Omental fat pad (tissue), 4 donors: Measurements from ENCODE around the gene MGAT3. TPM values are rescaled to one million over a fixed set of nuclear protein-coding genes. Genes with fewer than 3 reads are reported as not detected.

Experiments
- ATAC-seq: fragments of 150-250 bp; one replicate; pipeline ENCODE4 v1.9.1; 2016; ENCODE audit warnings: mild to moderate bottlenecking, moderate library complexity; ENCODE audit not compliant: low FRiP score
- DNase-seq: peaks from one replicate; pipeline ENCODE4 v3.0.0-alpha.2; 2019; ENCODE audit warnings: low spot score
- total RNA-seq, 4 donors: library from RNA; depleted of rRNA; stranded (reverse); fragments of >200 nt; gene quantifications; one replicate each; pipeline ENCODE4 v1.1.0, GENCODE V29; 2016
- TF ChIP-seq, protein P1 (sequence below), 3 donors: fragments of 450-650 bp; IDR thresholded peaks; one replicate each; pipeline ENCODE4 v1.5.1; 2016 to 2017; ENCODE audit warnings: antibody characterized with exemption in 3 of 3, mild to moderate bottlenecking in 3 of 3, moderate library complexity in 2 of 3

MGAT3 gene
- total RNA-seq, 4 donors from 2014 or later: 4.1 to 23.5 (median 9.9) TPM

DNA sequence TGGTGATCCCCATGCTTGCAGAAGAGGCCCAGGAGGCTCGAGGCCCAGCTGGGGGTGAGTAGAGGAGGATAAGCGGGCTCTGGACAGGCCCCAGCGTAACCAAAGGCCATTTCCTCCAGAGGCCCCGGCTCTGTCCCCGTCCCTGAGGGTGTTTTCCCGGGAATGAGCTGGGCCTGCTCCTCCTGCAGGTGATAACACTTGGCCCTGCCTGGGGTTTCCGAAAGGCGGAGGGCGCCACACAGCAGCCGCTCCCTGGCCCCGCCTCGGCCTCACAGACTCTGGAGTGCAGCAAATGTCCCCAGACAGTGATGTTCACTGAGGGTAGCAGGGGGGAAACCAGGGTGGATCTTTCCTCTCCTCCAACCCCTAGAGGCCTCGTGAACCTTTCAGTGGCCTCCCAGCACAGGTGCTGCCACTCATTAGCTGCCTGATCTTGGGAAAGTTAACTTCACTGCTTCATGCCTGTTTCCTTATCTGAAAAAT, 10.5 kb upstream of the MGAT3 start:
- TF ChIP-seq, protein P1, sequence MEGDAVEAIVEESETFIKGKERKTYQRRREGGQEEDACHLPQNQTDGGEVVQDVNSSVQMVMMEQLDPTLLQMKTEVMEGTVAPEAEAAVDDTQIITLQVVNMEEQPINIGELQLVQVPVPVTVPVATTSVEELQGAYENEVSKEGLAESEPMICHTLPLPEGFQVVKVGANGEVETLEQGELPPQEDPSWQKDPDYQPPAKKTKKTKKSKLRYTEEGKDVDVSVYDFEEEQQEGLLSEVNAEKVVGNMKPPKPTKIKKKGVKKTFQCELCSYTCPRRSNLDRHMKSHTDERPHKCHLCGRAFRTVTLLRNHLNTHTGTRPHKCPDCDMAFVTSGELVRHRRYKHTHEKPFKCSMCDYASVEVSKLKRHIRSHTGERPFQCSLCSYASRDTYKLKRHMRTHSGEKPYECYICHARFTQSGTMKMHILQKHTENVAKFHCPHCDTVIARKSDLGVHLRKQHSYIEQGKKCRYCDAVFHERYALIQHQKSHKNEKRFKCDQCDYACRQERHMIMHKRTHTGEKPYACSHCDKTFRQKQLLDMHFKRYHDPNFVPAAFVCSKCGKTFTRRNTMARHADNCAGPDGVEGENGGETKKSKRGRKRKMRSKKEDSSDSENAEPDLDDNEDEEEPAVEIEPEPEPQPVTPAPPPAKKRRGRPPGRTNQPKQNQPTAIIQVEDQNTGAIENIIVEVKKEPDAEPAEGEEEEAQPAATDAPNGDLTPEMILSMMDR (IDR thresholded peaks at IDR 0.05): no peak
- no peak for ATAC-seq
- DNase-seq: no peak

DNA sequence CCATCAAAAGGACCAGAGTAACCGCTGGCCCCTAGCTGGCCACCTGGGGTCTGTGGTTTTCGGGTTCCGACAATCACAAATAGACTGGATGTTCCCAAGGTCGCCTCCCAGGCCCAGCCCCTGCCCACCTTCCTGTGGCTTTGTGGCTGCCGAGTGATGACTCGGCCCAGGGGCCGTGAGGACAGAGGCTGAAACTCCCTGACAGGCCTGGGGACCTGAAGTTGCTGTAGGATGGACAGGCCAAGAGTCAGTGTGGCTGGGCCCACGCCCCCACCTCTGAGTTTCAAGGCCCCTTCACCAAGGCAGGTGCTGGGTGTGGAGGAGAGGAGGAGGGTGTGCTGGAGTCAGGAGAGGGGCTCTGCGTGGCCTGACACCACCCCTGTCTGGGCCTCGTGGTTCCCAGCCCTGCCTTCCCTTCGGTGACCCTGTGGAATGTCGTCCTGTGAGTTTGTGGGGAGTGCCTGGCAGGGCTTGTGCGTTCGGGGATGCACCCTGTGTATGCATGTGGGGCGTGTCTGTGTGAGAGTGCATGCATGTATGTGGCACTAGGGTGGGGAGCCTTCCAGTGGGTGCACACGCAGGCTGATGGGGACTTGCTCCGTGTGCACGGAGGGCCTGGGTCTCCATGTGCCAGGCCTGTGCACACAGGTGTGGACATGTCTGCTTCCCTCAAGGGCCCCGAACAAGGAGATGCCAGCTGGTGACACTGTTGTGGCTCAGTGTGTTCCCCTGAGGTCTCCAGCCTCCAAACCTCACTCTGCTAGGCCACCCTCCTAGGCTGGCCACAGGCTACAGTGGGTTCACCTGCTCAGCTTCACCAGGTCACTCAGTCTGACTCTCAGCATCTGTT, 8.4 kb upstream of the MGAT3 start:
- ATAC-seq: no peak
- no peak for DNase-seq
- TF ChIP-seq, protein P1 (IDR thresholded peaks at IDR 0.05): no peak

GRCh38 chr22:39449708-39450107, 7.1 kb upstream of the MGAT3 start:
- ATAC-seq: no peak
- DNase-seq: no peak
- TF ChIP-seq, protein P1 (IDR thresholded peaks at IDR 0.05): no peak

- DNase-seq: no peak
- ATAC-seq: no peak
- TF ChIP-seq, protein P1 (IDR thresholded peaks at IDR 0.05): no peak
Measured at GRCh38 chr22:39450258-39450955, 6.4 kb upstream of the MGAT3 start.

DNA sequence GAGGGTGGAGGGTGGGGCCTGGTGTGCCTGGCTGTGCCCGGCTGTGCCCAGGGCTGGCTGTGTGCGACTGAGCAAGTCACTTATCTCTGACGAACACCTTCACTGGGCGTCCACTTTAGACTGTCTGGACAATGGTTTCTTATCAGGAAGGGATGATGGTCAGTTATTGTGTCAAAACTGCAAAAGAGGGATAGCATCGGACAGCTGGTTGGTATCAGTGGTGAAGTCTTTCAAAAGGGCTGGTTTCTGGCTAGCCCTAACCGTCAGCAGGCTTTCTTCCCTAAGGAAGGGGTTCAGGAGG, 4.1 kb upstream of the MGAT3 start:
- DNase-seq (no peak), ATAC-seq (no peak)
- TF ChIP-seq, protein P1 (IDR thresholded peaks at IDR 0.05): no peak

DNA sequence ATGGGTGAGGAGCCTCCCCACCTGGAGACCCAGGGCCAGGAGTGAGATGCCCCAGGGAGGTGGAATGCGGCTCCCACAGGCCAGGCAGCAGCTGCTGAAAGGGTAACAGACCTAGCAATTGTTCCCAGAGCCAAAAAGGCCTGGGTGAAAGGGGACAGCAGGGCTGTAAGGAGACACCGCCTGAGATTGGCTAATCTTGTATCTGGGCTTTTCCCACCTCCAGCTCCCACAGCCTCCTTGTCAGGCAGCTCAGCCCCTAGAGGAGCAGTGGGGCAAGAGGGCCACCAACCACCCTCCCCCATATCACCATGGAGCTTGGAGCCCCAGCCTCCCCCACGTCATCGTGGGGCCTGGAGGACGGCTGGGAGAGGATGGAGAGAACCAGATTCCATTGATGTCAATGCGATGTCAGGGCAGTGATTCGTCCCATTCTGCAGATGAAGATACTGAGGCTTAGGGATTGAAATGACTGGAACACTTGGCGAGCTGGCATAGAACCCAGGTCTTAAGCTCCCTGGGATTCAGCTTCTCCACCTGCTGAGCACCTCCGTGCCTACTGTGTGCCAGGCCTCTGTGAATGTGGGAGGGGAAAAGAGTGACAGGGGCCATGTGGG, 2.9 kb upstream of the MGAT3 start:
- TF ChIP-seq, protein P1 (IDR thresholded peaks at IDR 0.05): no peak
- no peak for ATAC-seq

More for the DNA sequence above, 2.9 kb upstream of the MGAT3 start:
- no peak for DNase-seq
